Cortex of kidney (tissue), 1 donor: ENCODE data around the gene CHST11.
"Not testable (repeated sequence)": the region's sequence is repeated elsewhere in the genome, so short reads cannot be mapped to it uniquely, and the experiment has no call there.

Experiments
- DNase-seq: peaks from one replicate; lab custom pipeline; 2025; lab: John Stamatoyannopoulos, UW

The CHST11 gene

GRCh38 chr12:104741077-104741476 is 284.3 kb downstream of the CHST11 start:
- DNase-seq, result no peak

GRCh38 chr12:104741497-104742367 is 285.0 kb downstream of the CHST11 start:
- no peak for DNase-seq

GRCh38 chr12:104742551-104743201 is 285.9 kb downstream of the CHST11 start:
- DNase-seq, result no peak

- no peak for DNase-seq
Observed at GRCh38 chr12:104743202-104743580, 286.4 kb downstream of the CHST11 start.

- not testable (repeated sequence) for DNase-seq
Observed at GRCh38 chr12:104743753-104744548, 287.2 kb downstream of the CHST11 start.

GRCh38 chr12:104746467-104747088 is 289.8 kb downstream of the CHST11 start:
- DNase-seq, result no peak

GRCh38 chr12:104747330-104747729 is 290.6 kb downstream of the CHST11 start:
- no peak for DNase-seq

- no peak for DNase-seq
Observed at GRCh38 chr12:104747955-104748354, 291.2 kb downstream of the CHST11 start.

GRCh38 chr12:104748356-104748755 is 291.6 kb downstream of the CHST11 start:
- DNase-seq, result no peak

- DNase-seq, result no peak
Observed at GRCh38 chr12:104748790-104749189, 292.0 kb downstream of the CHST11 start.

GRCh38 chr12:104749545-104749944 is 292.8 kb downstream of the CHST11 start:
- DNase-seq, result no peak

- no peak for DNase-seq
Observed at GRCh38 chr12:104750061-104750460, 293.3 kb downstream of the CHST11 start.

GRCh38 chr12:104751120-104751519 is 294.4 kb downstream of the CHST11 start:
- DNase-seq, result no peak

GRCh38 chr12:104751594-104751993 is 294.8 kb downstream of the CHST11 start:
- DNase-seq, result no peak

GRCh38 chr12:104752016-104752415 is 295.3 kb downstream of the CHST11 start:
- DNase-seq, result no peak

- no peak for DNase-seq
Observed at GRCh38 chr12:104752881-104753280, 296.1 kb downstream of the CHST11 start.

GRCh38 chr12:104756901-104757300 is 300.2 kb downstream of the CHST11 start:
- no peak for DNase-seq

GRCh38 chr12:104758771-104759170 is 302.0 kb downstream of the CHST11 start:
- no peak for DNase-seq

- no peak for DNase-seq
Observed at GRCh38 chr12:104761091-104761490, 304.3 kb downstream of the CHST11 start.

GRCh38 chr12:104761611-104762010 is 304.9 kb downstream of the CHST11 start:
- DNase-seq, result no peak

GRCh38 chr12:104763168-104763805 is 306.5 kb downstream of the CHST11 start:
- DNase-seq, result no peak
